Activated T-helper 2 cell treated with anti-CD3 and anti-CD28 coated beads, Interferon-gamma antibody, Interleukin-2, Interleukin-4, amounts not matched to agents 10 μg/mL and 5 μg/mL and 100 μg/mL, durations not matched to agents 14 hours and 24 hours and 36 hours (primary cell): ENCODE data around the gene CDC42EP4. TPM values are rescaled to one million over a fixed set of nuclear protein-coding genes. Genes with fewer than 3 reads are reported as not detected.
"Not testable (repeated sequence)": the region's sequence is repeated elsewhere in the genome, so short reads cannot be mapped to it uniquely, and the experiment has no call there.

Experiments used
- DNase-seq: peaks from one replicate; pipeline ENCODE4 v3.0.0; 2021; ENCODE audit warnings: low spot score
- H3K27ac Mint-ChIP-seq: one replicate; pipeline ENCODE4 v1.8.0; 2021; ENCODE audit warnings: mixed read lengths
- H3K27me3 Mint-ChIP-seq: one replicate; pipeline ENCODE4 v1.8.0; 2021; ENCODE audit warnings: low read depth, mixed read lengths
- H3K36me3 Mint-ChIP-seq: one replicate; pipeline ENCODE4 v1.8.0; 2021; ENCODE audit warnings: low read depth, mixed read lengths
- H3K4me1 Mint-ChIP-seq: one replicate; pipeline ENCODE4 v1.8.0; 2021; ENCODE audit warnings: low read depth, mixed read lengths
- H3K4me3 Mint-ChIP-seq: one replicate; pipeline ENCODE4 v1.8.0; 2021; ENCODE audit warnings: low read depth, mild to moderate bottlenecking, moderate library complexity, mixed read lengths
- H3K9me3 Mint-ChIP-seq: one replicate; pipeline ENCODE4 v1.8.0; 2021; ENCODE audit warnings: mixed read lengths
- intact Hi-C: fragments of 100-400 bp; cut with micrococcal nuclease; formaldehyde crosslinking; loops from one replicate; pipeline ENCODE4 v1.15.1; 2023
- total RNA-seq: library from RNA; stranded (reverse); gene quantifications from 2 replicates; pipeline ENCODE4 v1.2.3, GENCODE V29; 2022

Gene CDC42EP4
- total RNA-seq, 1 donor from 2014 or later: 1.6 TPM

DNA sequence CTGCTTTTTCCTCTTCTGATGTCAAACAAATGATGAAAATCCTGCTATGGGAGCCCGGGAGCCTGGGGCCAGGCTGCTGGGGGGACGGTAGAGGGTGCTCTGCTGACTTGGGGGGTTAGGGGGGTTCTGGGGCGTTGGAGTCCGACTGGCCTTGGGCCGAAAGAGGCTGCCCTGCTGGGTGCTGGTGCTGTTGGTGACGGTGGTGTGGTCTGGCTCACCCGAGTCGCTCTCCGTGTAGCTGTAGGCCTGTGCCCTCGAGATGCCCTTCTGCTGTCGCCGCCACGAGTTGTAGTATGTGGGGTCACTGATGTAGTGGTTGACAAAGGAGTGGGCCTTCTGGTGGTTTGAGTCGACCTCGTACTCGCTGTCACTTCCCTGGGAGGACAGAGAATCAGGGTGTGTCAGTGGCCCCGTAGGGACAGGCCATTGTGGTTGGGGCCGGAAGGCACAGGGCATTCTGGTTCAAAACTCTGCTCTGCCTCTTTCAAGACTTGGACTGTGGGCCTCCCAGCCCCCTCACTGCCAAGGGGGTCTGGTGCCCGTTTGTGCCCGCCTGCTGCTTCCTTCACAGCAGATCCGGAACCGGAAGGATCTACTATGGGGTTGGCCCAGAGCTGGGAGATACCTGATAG is 26.9 kb upstream of the CDC42EP4 start:
- peaks cover 4% of the 10 kb centered on the region for H3K4me1 Mint-ChIP-seq
- H3K36me3 Mint-ChIP-seq: no peaks in the 10 kb centered on the region
- no peak for DNase-seq
- H3K27me3 Mint-ChIP-seq: no peaks in the 10 kb centered on the region
- H3K4me3 Mint-ChIP-seq: no peak overlapping the region
- H3K9me3 Mint-ChIP-seq: no peaks in the 10 kb centered on the region
- intact Hi-C loops: no loop called here
- H3K27ac Mint-ChIP-seq: no peak overlapping the region

DNA sequence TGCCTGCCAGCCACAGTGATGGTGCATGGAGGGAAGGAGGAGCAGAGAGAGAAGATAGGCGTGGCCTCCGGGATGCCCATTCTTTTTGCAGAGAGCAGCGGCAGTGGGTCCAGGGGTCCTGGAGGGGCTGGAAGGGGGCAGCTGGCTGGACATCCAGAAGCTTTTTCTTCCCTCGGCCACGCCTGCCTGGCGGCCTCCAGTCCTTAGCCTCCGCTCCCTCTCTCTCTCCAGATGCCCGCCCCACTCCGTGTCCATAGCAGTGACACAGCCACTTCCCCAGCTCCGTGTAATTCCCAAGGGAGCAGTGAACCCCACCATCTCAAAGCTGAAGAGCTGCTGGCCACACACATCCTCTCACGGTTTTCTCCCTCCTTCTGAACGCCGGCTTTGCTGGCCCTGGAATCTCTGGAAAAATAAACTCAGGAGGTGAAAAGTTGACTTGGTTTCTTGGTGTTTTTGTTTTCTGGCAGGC is 26.3 kb upstream of the CDC42EP4 start:
- H3K27ac Mint-ChIP-seq: no peak overlapping the region
- no peaks in the 10 kb centered on the region for H3K36me3 Mint-ChIP-seq
- peaks cover 4% of the 10 kb centered on the region for H3K4me1 Mint-ChIP-seq

DNA sequence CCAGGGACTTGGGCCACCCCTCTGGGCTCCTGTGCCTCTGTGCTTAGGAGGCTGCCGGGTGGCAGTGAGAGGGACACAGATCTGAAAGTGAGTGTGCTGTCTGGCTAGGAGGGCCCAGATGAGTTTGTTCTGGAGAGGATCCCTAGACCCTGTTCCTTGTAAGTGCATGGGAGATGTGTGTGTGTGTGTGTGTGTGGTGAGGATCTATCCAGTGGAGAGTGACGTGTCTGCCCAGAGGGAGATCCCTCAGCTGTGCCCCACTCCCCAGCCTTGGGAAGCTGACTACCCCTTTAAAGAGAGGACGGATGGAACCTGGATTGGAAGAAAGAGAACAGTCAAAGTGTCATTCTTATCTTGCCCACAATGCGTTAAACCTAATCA is 25.5 kb upstream of the CDC42EP4 start:
- Mint-ChIP-seq H3K27me3 (no peaks in the 10 kb centered on the region), H3K9me3 (no peaks in the 10 kb centered on the region), H3K36me3 (no peaks in the 10 kb centered on the region), H3K4me3 (no peak overlapping the region), H3K4me1 (peaks cover 4% of the 10 kb centered on the region), H3K27ac (no peak overlapping the region)
- no peak for DNase-seq
- intact Hi-C loops: no loop called here

More for the DNA sequence above, 26.3 kb upstream of the CDC42EP4 start:
- H3K4me3 Mint-ChIP-seq: no peak overlapping the region
- intact Hi-C loops: no loop called here
- H3K27me3 Mint-ChIP-seq: no peaks in the 10 kb centered on the region
- H3K9me3 Mint-ChIP-seq: no peaks in the 10 kb centered on the region
- DNase-seq: no peak

DNA sequence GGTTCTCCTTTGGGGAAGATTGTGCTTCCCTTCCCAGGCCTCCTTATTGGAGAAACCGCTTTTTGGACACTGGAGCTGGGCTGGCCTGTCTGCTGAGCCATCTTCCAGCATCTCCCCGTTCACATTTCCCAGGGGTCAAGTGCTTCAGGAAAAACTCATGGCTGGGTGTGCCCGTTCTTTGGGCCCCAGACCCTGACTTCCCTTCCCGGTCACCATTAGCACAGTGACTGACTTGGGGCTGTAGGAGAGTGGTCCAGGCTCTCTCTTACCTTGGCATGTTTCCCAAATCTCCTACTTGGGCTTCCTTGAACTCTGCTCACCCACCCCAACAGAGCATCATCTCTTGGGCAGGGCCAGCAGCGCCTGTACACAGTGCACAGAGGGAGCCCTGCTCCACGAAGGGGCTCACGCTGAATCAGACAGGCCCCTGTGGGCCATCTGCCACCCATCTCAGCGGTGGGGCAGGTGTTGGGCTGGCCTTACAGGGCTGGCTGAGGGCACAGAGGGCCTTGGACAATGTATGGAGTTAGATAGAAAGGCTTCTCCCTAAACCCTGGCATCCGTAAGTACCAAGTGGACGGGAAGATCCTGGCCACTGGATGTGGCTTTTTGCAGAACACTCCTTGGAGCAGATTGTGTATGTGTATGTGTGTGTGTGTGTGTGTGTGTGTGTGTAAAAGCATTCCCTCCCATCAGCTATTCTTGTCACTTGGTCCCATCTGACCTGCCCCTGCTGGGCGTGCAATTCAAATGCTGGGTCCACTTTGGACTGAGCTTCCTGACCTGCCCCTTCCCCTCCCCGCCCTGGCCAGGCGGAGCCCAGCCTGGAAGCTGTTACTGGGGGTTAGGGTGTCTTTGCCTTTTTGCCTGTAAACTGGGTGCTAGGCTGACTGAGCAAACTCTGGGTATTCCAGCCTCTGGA is 24.9 kb upstream of the CDC42EP4 start:
- Mint-ChIP-seq H3K27me3 (no peaks in the 10 kb centered on the region), H3K4me3 (no peak overlapping the region), H3K27ac (no peak overlapping the region), H3K4me1 (peaks cover 4% of the 10 kb centered on the region), H3K36me3 (no peaks in the 10 kb centered on the region), H3K9me3 (no peaks in the 10 kb centered on the region)
- intact Hi-C loops: no loop called here
- DNase-seq: no peak

DNA sequence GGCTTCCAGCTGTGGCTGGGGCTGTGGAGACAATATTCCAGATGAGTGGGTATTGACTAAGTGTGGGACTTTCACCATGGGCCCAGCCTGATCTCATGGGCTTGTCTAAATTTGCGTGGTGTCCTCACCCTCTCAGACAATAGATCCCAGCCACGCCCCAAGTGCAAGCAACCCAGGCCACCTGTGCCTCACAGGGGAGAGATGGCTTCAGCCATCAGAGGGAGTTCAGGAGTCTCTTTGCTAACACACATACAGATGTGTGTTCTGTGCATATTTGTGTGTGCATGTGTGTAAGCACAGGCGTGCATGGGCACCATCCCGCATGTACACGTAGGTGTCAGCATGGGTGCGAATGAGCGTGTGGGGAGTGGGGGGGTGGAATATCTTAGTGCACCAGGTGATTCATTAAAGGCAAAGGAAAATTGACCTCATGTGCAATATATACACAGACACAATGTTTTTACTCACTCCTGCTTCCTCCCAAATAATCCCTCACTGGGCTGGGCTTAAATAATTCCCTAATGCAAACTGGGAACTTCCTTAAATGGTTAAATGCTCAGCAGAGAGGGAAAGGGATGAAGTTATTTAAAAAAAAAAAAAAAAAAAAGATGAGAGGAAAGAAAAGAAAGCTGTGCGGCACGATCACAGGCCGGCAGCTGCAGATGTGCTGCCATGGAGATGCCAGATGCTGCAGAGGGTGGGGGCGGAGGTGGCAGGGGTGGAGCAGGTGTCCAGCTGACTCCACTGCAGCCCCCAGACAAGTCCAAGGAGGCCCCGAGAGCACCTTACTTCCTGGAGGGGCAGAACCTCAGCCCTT is 24.0 kb upstream of the CDC42EP4 start:
- peaks cover 4% of the 10 kb centered on the region for H3K4me1 Mint-ChIP-seq
- DNase-seq: no peak
- H3K4me3 Mint-ChIP-seq: no peak overlapping the region
- intact Hi-C loops: no loop called here
- no peak overlapping the region for H3K27ac Mint-ChIP-seq
- H3K36me3 Mint-ChIP-seq: no peaks in the 10 kb centered on the region
- H3K27me3 Mint-ChIP-seq: no peaks in the 10 kb centered on the region
- H3K9me3 Mint-ChIP-seq: no peaks in the 10 kb centered on the region

DNA sequence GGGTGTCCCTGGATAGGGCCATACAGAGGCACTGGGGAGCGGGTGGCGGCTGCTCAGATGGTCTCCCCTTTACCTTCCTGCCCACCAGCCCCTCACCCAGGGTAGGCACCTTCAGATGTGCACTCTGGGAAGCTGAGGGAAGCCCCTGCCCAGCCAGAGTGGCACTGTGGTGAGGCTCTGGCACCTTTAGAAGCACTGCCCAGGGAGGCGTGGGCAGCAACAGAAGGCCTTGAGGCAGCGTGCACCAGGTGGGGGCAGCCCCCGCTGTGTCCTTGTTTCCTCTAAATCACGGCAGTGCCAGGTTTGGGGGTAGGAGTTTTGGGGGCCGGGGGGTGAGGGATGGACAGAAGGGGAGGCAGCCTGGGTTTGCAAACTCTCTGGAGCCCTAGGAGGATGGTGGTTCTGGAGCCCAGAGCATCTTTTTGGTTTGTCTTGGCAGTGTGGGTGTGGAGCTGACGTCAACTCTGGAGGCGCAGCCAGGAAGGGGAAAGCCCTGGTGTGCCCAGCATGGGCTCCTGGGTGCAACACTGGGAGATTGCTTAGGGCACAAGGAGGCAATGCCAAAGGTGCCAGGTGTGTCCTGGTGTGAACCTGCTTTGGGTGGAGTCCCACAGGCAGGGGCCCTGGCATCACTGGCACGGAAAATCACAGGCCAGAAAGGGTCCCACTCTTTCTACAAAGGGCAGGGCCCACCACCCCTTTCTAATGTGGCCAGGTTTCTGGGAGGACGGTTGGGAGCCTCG is 23.1 kb upstream of the CDC42EP4 start:
- no peaks in the 10 kb centered on the region for H3K4me1 Mint-ChIP-seq

DNA sequence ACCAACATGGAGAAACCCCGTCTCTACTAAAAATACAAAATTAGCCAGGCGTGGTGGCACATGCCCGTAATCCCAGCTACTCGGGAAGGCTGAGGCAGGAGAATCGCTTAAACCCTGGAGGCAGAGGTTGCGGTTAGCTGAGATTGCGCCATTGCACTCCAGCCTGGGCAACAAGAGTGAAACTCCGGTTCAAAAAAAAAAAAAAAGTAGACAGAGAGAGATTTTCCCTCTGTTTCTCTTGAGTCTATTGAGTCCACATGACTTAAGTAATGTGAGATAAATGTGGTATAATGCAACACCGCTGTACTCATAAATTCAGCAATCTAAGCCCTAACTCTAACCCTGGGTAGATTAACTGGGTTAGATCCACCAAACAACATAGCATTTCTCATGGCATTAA is 21.6 kb upstream of the CDC42EP4 start:
- H3K4me3 Mint-ChIP-seq, H3K36me3 Mint-ChIP-seq, H3K27ac Mint-ChIP-seq, H3K4me1 Mint-ChIP-seq, intact Hi-C loops, DNase-seq, H3K9me3 Mint-ChIP-seq, H3K27me3 Mint-ChIP-seq: not testable (repeated sequence)

More for the DNA sequence above, 23.1 kb upstream of the CDC42EP4 start:
- DNase-seq: no peak
- Mint-ChIP-seq H3K27me3 (no peaks in the 10 kb centered on the region), H3K36me3 (no peaks in the 10 kb centered on the region), H3K27ac (no peak overlapping the region), H3K9me3 (no peaks in the 10 kb centered on the region), H3K4me3 (no peak overlapping the region)
- intact Hi-C loops: no loop called here

DNA sequence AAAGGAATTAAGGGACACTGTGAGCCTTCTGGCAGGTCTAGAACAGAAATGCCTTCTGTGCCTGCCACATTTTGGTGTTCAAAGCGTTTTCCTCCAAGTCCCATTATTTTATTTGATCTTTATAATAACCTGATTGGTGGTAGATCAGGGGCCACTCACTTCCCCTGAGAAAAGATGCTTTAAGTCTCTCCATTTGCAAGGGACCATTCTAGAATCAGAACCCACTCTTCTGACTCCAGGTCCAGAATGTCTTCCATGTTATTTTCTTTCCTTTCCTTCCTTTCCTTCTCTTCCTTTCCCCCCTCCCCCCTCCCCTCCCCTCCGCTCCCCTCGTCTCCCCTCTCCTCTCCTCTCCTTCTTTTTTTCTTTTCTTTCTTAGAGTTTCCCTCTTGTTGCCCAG is 19.3 kb upstream of the CDC42EP4 start:
- H3K36me3 Mint-ChIP-seq: no peaks in the 10 kb centered on the region
- no peak overlapping the region for H3K4me3 Mint-ChIP-seq
- H3K9me3 Mint-ChIP-seq: no peaks in the 10 kb centered on the region
- no peaks in the 10 kb centered on the region for H3K27me3 Mint-ChIP-seq
- DNase-seq: no peak
- intact Hi-C loops: no loop called here
- H3K4me1 Mint-ChIP-seq: no peaks in the 10 kb centered on the region
- no peak overlapping the region for H3K27ac Mint-ChIP-seq

DNA sequence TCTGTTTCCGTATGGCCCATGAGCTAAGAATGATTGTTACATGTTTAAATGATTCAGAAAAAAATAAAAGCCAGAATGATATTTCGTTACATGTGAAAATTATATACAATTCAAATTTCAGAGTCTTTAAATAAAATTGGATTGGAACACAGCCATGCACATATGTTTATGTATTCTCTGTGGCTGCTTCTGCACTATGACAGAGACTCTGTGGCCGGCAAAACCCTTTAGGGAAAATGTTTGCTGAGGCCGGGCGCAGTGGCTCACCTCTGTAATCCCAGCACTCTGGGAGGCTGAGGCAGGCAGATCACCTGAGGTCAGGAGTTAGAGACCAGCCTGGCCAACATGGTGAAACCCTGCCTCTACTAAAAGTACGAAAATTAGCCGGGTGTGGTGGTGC is 15.9 kb upstream of the CDC42EP4 start:
- Mint-ChIP-seq H3K9me3 (no peaks in the 10 kb centered on the region), H3K36me3 (no peaks in the 10 kb centered on the region), H3K27me3 (peaks cover 1% of the 10 kb centered on the region), H3K4me3 (no peak overlapping the region), H3K4me1 (no peaks in the 10 kb centered on the region), H3K27ac (no peak overlapping the region)
- intact Hi-C loops: no loop called here
- no peak for DNase-seq

DNA sequence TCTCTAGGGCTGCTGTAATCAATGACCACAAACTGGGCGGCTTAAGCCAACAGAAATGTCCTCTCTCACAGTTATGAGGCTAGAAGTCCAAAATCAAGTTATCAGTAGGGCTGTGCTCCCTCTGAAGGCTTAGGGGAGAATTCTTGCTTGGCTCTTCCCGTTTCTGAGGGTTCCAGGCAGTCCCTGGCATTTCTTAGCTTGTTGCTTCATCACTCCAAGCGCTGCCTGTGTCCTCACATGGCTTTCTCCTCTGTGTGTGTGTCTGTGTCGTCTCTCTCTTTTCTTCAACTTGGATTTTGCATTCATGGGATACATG is 13.7 kb upstream of the CDC42EP4 start:
- H3K36me3 Mint-ChIP-seq: no peaks in the 10 kb centered on the region
- no peak overlapping the region for H3K4me3 Mint-ChIP-seq
- H3K9me3 Mint-ChIP-seq: no peaks in the 10 kb centered on the region
- intact Hi-C loops: no loop called here
- DNase-seq: no peak
- no peak overlapping the region for H3K27ac Mint-ChIP-seq
- H3K4me1 Mint-ChIP-seq: no peaks in the 10 kb centered on the region
- peaks cover 1% of the 10 kb centered on the region for H3K27me3 Mint-ChIP-seq

DNA sequence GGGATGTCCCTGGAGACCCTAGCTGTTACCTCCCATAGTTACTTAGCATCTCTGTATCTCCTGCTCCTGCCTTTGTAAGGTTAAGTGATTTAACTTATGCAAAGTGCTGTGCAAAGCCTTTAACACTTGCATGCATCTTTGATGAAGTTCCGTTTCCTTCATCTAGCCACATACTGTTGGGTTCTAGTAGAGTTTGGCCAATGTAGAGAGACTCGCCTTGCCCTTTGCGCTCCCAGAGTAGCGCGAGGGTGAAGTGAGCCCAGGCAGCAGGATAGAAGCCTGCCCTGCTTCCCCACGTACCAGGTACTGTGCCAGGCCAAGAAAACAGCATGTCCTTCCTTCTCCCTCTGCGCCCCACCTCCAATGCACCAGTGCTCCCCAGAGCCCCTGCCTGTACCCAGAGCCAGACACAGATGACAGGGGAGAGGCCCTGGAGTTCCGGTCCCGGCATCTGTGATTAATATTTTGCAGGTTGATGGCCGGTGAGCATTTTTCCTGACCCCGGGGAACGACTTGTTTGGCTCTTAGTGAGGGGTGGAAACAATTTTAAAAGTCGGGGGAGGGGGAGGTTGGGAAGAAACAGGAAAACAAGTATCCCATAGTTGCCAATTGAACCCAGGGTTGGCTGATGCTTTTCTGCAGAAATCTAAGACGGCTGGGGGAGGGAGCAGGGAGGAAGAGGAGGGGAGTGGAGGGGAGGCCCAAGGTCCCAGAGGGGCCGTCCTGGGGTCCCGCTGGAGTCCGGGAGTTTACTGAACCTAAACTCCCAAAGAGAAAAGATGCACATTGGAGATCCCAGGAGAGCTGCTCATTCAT is 13.1 kb upstream of the CDC42EP4 start:
- Mint-ChIP-seq H3K9me3 (no peaks in the 10 kb centered on the region), H3K4me3 (no peak overlapping the region), H3K36me3 (no peaks in the 10 kb centered on the region), H3K4me1 (no peaks in the 10 kb centered on the region), H3K27ac (no peak overlapping the region), H3K27me3 (peaks cover 2% of the 10 kb centered on the region)
- intact Hi-C loops: no loop called here
- DNase-seq: no peak

DNA sequence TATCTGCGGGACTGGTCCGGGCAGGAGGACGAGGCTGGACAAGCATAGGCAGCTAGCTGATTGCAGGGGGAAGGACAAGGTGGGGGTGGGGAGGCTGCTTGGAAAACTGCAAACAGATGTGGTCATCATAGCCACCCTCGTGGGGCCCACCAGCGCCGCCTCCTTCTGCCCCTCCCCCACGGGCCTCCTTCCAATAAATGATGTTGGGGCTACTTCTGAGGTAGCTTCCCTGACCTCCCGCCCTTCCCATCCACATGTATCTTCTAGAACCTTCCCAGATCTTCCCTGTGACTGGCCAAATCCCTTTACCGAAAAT is 12.3 kb upstream of the CDC42EP4 start:
- H3K27me3 Mint-ChIP-seq: peaks cover 7% of the 10 kb centered on the region
- no peak overlapping the region for H3K27ac Mint-ChIP-seq
- H3K36me3 Mint-ChIP-seq: no peaks in the 10 kb centered on the region
- intact Hi-C loops: no loop called here
- no peaks in the 10 kb centered on the region for H3K9me3 Mint-ChIP-seq
- H3K4me1 Mint-ChIP-seq: no peaks in the 10 kb centered on the region
- DNase-seq: no peak
- no peak overlapping the region for H3K4me3 Mint-ChIP-seq
